22Rv1 (cell line): Measurements from ENCODE around the gene PTGES2.

Experiments
- ZFX ChIP-seq: fragments of 450-650 bp; IDR thresholded peaks from 2 replicates; pipeline ENCODE4 v1.6.1; 2017; ENCODE audit warnings: antibody characterized with exemption, borderline replicate concordance
- TF ChIP-seq, protein P1 (sequence below): fragments of 450-650 bp; IDR thresholded peaks from 2 replicates; pipeline ENCODE4 v1.5.1; 2017; ENCODE audit warnings: mild to moderate bottlenecking

DNA sequence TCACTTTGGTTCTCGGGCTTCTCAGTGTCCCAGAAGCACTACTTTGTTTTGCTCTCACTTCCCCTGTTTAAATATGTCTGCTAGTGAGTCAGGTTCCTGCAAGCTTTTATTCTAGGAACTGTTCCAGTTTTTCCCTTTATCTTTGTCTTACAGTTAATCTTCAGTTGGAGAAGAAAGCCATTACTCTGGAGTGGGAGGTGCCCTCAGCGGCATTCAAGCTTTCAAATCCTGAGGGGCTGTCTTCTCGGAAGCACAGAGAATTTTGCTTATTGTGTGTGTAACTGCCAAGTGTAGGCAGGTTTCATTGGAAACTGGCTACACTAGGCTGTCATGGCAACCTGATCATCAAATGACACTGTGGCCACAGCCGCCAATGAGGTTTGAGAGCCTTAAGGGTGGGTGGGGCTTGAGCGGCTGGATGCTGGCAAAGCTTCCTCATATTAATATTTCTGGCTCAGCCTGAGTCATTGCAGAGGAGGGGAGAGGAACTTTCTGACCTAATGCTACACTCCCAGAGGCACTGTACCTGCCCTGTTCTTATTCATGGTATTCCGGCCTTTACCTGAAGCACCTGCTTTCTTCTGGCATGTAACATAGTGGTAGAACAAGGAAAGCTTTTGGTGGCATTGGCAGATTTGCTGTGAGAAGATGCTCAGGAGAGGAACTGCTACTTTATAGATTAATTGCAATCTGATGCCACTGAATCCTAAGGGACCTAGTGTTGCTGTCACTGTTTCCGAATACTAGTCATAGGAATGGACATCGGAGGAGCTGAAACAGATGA lies 33.2 kb downstream of the PTGES2 start:
- TF ChIP-seq, protein P1, sequence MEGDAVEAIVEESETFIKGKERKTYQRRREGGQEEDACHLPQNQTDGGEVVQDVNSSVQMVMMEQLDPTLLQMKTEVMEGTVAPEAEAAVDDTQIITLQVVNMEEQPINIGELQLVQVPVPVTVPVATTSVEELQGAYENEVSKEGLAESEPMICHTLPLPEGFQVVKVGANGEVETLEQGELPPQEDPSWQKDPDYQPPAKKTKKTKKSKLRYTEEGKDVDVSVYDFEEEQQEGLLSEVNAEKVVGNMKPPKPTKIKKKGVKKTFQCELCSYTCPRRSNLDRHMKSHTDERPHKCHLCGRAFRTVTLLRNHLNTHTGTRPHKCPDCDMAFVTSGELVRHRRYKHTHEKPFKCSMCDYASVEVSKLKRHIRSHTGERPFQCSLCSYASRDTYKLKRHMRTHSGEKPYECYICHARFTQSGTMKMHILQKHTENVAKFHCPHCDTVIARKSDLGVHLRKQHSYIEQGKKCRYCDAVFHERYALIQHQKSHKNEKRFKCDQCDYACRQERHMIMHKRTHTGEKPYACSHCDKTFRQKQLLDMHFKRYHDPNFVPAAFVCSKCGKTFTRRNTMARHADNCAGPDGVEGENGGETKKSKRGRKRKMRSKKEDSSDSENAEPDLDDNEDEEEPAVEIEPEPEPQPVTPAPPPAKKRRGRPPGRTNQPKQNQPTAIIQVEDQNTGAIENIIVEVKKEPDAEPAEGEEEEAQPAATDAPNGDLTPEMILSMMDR: no peak
- TF ChIP-seq ZFX: no peak
